Trophoblast cell (in vitro differentiated cells and primary cell): ENCODE results near the gene NACC1.

ENCODE experiments used
- DNase-seq, 2 donors: peaks; one replicate each; pipeline ENCODE4 v3.0.0-alpha.2; 2016
- H2AFZ ChIP-seq: 2 replicates; pipeline ENCODE4 v1.6.1; 2013; ENCODE audit warnings: low read length, moderate library complexity, mild to moderate bottlenecking; ENCODE audit not compliant: insufficient read depth, poor library complexity
- H2AK5ac ChIP-seq: 2 replicates; pipeline ENCODE4 v1.6.1; 2013; ENCODE audit warnings: mild to moderate bottlenecking, low read length
- H2BK120ac ChIP-seq: 2 replicates; pipeline ENCODE4 v1.6.1; 2013; ENCODE audit warnings: low read length, mild to moderate bottlenecking, moderate library complexity; ENCODE audit not compliant: insufficient read depth, poor library complexity
- H2BK12ac ChIP-seq: 2 replicates; pipeline ENCODE4 v1.6.1; 2013; ENCODE audit warnings: mild to moderate bottlenecking, low read length, moderate library complexity
- H2BK5ac ChIP-seq: 2 replicates; pipeline ENCODE4 v1.6.1; 2013; ENCODE audit warnings: low read length, low read depth, moderate library complexity, mild to moderate bottlenecking; ENCODE audit not compliant: poor library complexity
- H3K14ac ChIP-seq: 2 replicates; pipeline ENCODE4 v1.6.1; 2013; ENCODE audit warnings: mild to moderate bottlenecking, low read length
- H3K18ac ChIP-seq: 2 replicates; pipeline ENCODE4 v1.6.1; 2013; ENCODE audit warnings: mild to moderate bottlenecking, low read length
- H3K23ac ChIP-seq: 2 replicates; pipeline ENCODE4 v1.6.1; 2013; ENCODE audit warnings: low read length
- H3K27ac ChIP-seq: 2 replicates; pipeline ENCODE4 v1.5.1; 2013; ENCODE audit warnings: low read depth, mild to moderate bottlenecking, inconsistent platforms, low read length, moderate library complexity
- H3K27me3 ChIP-seq: 2 replicates; pipeline ENCODE4 v1.6.1; 2013; ENCODE audit warnings: inconsistent platforms, mild to moderate bottlenecking, low read length, moderate library complexity; ENCODE audit not compliant: insufficient read depth
- H3K36me3 ChIP-seq, 2 experiments: 1 replicate in 1 of 2; 2 replicates in 1 of 2; pipeline ENCODE4 v1.6.1; 2013; ENCODE audit warnings: low read length in 2 of 2, mild to moderate bottlenecking in 2 of 2, moderate library complexity in 1 of 2; ENCODE audit not compliant: insufficient read depth in 2 of 2, control insufficient read depth in 1 of 2
- H3K4ac ChIP-seq: 2 replicates; pipeline ENCODE4 v1.6.1; 2013; ENCODE audit warnings: low read depth, mild to moderate bottlenecking, low read length, moderate library complexity
- H3K4me1 ChIP-seq, 2 experiments: 1 replicate in 1 of 2; 2 replicates in 1 of 2; pipeline ENCODE4 v1.6.1; 2013; ENCODE audit warnings: low read length in 2 of 2, mild to moderate bottlenecking in 2 of 2, moderate library complexity in 1 of 2; ENCODE audit not compliant: insufficient read depth in 2 of 2, control insufficient read depth in 1 of 2
- H3K4me2 ChIP-seq: 2 replicates; pipeline ENCODE4 v1.6.1; 2013; ENCODE audit warnings: inconsistent platforms, mild to moderate bottlenecking, low read length, moderate library complexity
- H3K4me3 ChIP-seq: 2 replicates; pipeline ENCODE4 v1.5.1; 2013; ENCODE audit warnings: mild to moderate bottlenecking, low read depth, low read length, inconsistent platforms
- H3K79me1 ChIP-seq: one replicate; pipeline ENCODE4 v1.6.1; 2013; ENCODE audit warnings: low read length
- H3K79me2 ChIP-seq: 2 replicates; pipeline ENCODE4 v1.6.1; 2013; ENCODE audit warnings: low read length, mild to moderate bottlenecking; ENCODE audit not compliant: control insufficient read depth, insufficient read depth, poor library complexity
- H3K9ac ChIP-seq: 2 replicates; pipeline ENCODE4 v1.6.1; 2013; ENCODE audit warnings: mild to moderate bottlenecking, low read length
- H3K9me3 ChIP-seq: 2 replicates; pipeline ENCODE4 v1.6.1; 2013; ENCODE audit warnings: low read depth, mild to moderate bottlenecking, control low read depth, inconsistent platforms, low read length; ENCODE audit not compliant: insufficient read depth
- H4K12ac ChIP-seq: 2 replicates; pipeline ENCODE4 v1.6.1; 2013; ENCODE audit warnings: low read depth, mild to moderate bottlenecking, low read length, moderate library complexity
- H4K8ac ChIP-seq: 2 replicates; pipeline ENCODE4 v1.6.1; 2013; ENCODE audit warnings: low read depth, mild to moderate bottlenecking, low read length, moderate library complexity
- H4K91ac ChIP-seq: one replicate; pipeline ENCODE4 v1.6.1; 2013; ENCODE audit warnings: low read depth, mild to moderate bottlenecking, low read length, moderate library complexity
- WGBS: extraction: QIAGEN DNeasy Blood & Tissue Kit; methylation state at CpG from one replicate; pipeline ENCODE4 v1.1.7; 2013; ENCODE audit warnings: missing lambda C conversion rate; ENCODE audit not compliant: insufficient read length, insufficient coverage; ENCODE audit errors: extremely low coverage; 5-methylcytosine and 5-hydroxymethylcytosine counted together

The NACC1 gene

DNA sequence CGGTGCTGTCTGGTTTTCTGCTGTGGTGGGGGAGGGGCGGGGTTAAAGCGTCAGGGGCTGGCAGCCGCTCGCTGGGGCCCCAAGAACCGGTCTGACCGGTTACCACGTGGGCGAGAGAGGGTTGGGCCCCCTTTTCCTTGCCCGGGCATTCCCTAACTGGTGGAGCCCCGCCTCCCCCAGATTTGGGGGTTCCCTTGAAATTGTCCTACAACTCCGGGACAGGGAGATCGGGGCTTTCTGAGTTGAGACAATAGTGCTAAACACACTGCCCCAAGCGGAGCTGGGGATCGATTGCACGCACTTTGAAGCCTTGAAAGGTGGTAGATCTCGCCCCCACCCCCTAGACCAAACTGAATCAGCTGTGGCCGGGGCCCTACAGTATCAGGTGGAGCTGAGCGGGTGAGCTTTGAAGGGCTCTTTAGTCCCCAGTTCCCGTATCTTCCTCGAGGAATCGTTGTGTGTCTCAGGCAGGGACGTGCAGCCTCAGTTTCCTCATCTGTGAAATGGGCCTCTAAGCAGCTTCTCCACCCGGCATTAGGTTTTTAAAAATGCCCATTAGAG is 36.9 kb downstream of the NACC1 start:
- peak overlapping the region; percentile 90 for H3K18ac ChIP-seq
- H3K14ac ChIP-seq, result peak overlapping the region; percentile 94
- H4K12ac ChIP-seq, result peak overlapping the region; percentile 85
- peak overlapping the region; percentile 81 for H3K4me2 ChIP-seq
- H2BK120ac ChIP-seq, result peak overlapping the region; percentile 90
- H3K9ac ChIP-seq, result peak overlapping the region; percentile 67
- H3K4ac ChIP-seq, result peak overlapping the region; percentile 80
- peak overlapping the region; percentile 56 for H2AFZ ChIP-seq
- peaks cover 42% of the 10 kb centered on the region for H3K79me2 ChIP-seq
- peak overlapping the region; percentile 92 for H4K8ac ChIP-seq
- peak overlapping the region; percentile 94 for H4K91ac ChIP-seq
- peaks cover 2% of the 10 kb centered on the region for H3K9me3 ChIP-seq
- no CpG with 5 or more reads among the region's 24 CpGs for WGBS
- no peaks in the 10 kb centered on the region for H3K27me3 ChIP-seq
- no peak overlapping the region for H3K23ac ChIP-seq
- H3K4me1 ChIP-seq, result peaks cover 13 to 16% of the 10 kb centered on the region in 2 experiments
- no peak overlapping the region for H3K4me3 ChIP-seq
- peak overlapping the region; percentile 93 for H2BK12ac ChIP-seq
- H2BK5ac ChIP-seq, result peak overlapping the region; percentile 89
- H2AK5ac ChIP-seq, result peak overlapping the region; percentile 96
- DNase-seq, result peak; percentile 96
- peaks cover 0 to 8% of the 10 kb centered on the region in 2 experiments for H3K36me3 ChIP-seq
- peak overlapping the region; percentile 91 for H3K27ac ChIP-seq
- H3K79me1 ChIP-seq, result peaks cover 51% of the 10 kb centered on the region

DNA sequence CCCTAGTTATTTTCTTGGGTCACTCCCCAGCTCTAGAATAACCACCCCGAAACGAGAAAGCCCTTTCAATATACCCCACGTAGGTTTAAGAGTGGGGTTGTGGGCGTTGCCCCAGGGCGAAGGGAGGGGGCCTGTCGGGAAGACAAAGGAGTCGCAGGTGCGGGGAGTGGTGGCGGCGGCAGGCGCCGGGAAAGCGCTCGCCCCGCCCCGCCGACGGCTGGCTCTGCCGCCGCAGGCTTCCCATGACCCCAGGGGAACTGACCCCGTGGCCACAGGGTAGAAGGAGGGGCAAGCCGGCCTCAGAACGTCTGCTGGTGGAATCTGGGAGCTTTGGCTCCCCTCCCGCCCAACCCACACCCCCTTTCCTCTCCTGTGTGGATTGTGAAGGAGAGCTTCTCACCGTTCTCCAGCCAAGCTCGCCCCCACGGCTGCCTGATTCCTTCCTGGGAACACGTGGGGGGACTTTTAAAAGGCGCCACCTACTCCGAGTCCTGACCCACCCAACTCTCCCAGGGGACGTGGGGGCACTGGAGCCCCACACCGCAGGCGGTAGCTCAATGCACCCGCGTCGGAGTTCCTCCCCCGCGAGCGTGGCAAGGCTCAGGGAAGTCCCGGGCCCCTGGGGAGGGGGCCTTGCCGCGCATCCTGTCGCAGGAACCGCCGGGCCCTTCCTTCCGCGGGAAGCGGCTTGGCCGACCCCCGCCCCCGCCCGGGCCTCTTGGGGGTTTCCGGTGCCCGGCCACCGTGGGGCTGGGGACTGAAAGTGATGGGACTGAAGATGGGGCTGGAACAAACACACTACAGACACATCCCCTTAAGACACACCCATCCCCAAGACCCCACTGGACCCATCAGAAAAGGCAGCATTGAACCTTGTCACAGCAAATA is 37.7 kb downstream of the NACC1 start:
- Histone ChIP-seq H3K4me2 (peak overlapping the region; percentile 81), H2AFZ (peak overlapping the region; percentile 42), H3K18ac (peak overlapping the region; percentile 50), H3K79me2 (peaks cover 38% of the 10 kb centered on the region), H3K27me3 (no peaks in the 10 kb centered on the region), H4K8ac (peak overlapping the region; percentile 92), H2BK5ac (peak overlapping the region; percentile 89), H2BK120ac (peak overlapping the region; percentile 90), H3K4me1 (peaks cover 13 to 16% of the 10 kb centered on the region in 2 experiments), H3K4me3 (no peak overlapping the region), H3K4ac (peak overlapping the region; percentile 80), H4K91ac (peak overlapping the region; percentile 94), H3K27ac (peak overlapping the region; percentile 91), H3K79me1 (peaks cover 46% of the 10 kb centered on the region), H2AK5ac (peak overlapping the region; percentile 45), H3K9ac (peak overlapping the region; percentile 16), H3K14ac (peak overlapping the region; percentile 97), H2BK12ac (peak overlapping the region; percentile 95), H3K36me3 (peaks cover 0 to 8% of the 10 kb centered on the region in 2 experiments), H4K12ac (peak overlapping the region; percentile 85), H3K23ac (no peak overlapping the region), H3K9me3 (peaks cover 2% of the 10 kb centered on the region)
- DNase-seq, result peak; percentile 89 to 96
- WGBS, result no CpG with 5 or more reads among the region's 55 CpGs

- no peak overlapping the region for H3K4me2 ChIP-seq
- H3K27ac ChIP-seq, result no peak overlapping the region
- no peak overlapping the region for H4K91ac ChIP-seq
- WGBS, result no CpG with 5 or more reads among the region's 3 CpGs
- H4K8ac ChIP-seq, result no peak overlapping the region
- H3K9ac ChIP-seq, result no peak overlapping the region
- H4K12ac ChIP-seq, result no peak overlapping the region
- no peak overlapping the region for H2BK5ac ChIP-seq
- no peak overlapping the region for H3K18ac ChIP-seq
- H3K4me3 ChIP-seq, result no peak overlapping the region
- H3K36me3 ChIP-seq, result no peaks in the 10 kb centered on the region
- no peaks in the 10 kb centered on the region for H3K27me3 ChIP-seq
- H3K4ac ChIP-seq, result no peak overlapping the region
- H2AK5ac ChIP-seq, result no peak overlapping the region
- H3K9me3 ChIP-seq, result no peaks in the 10 kb centered on the region
- H3K79me2 ChIP-seq, result peaks cover 14% of the 10 kb centered on the region
- peaks cover 36% of the 10 kb centered on the region for H3K79me1 ChIP-seq
- no peak overlapping the region for H2BK120ac ChIP-seq
- H3K4me1 ChIP-seq, result peaks cover 27 to 32% of the 10 kb centered on the region in 2 experiments
- no peak overlapping the region for H3K14ac ChIP-seq
- H3K23ac ChIP-seq, result no peak overlapping the region
- no peak overlapping the region for H2AFZ ChIP-seq
- no peak for DNase-seq
- no peak overlapping the region for H2BK12ac ChIP-seq
Measured at GRCh38 chr19:13159713-13160112, 41.6 kb downstream of the NACC1 start.

GRCh38 chr19:13160557-13160956 is 42.5 kb downstream of the NACC1 start:
- Histone ChIP-seq H3K27me3 (no peaks in the 10 kb centered on the region), H4K91ac (no peak overlapping the region), H4K12ac (no peak overlapping the region), H3K23ac (no peak overlapping the region), H3K79me1 (peaks cover 38% of the 10 kb centered on the region), H3K14ac (no peak overlapping the region), H3K4ac (no peak overlapping the region), H4K8ac (no peak overlapping the region), H3K4me1 (peaks cover 26 to 34% of the 10 kb centered on the region in 2 experiments), H3K9me3 (no peaks in the 10 kb centered on the region), H3K79me2 (peaks cover 13% of the 10 kb centered on the region), H3K18ac (no peak overlapping the region), H2BK5ac (no peak overlapping the region), H3K9ac (no peak overlapping the region), H3K36me3 (no peaks in the 10 kb centered on the region), H2BK120ac (no peak overlapping the region), H2BK12ac (no peak overlapping the region), H2AK5ac (peak overlapping the region; percentile 35), H3K27ac (no peak overlapping the region), H3K4me2 (no peak overlapping the region), H3K4me3 (no peak overlapping the region), H2AFZ (no peak overlapping the region)
- no CpG with 5 or more reads among the region's 1 CpG for WGBS
- DNase-seq, result peak in 1 of 2 donors; percentile 48
